T follicular helper cell (primary cell): Measurements from ENCODE around the gene GPC6.

Experiments
- DNase-seq: peaks from one replicate; pipeline ENCODE4 v3.0.0-alpha.2; 2020; ENCODE audit warnings: low read depth

The GPC6 gene

GRCh38 chr13:94413598-94413944 lies 1187.0 kb downstream of the GPC6 start:
- no peak for DNase-seq

GRCh38 chr13:94414141-94414540 lies 1187.5 kb downstream of the GPC6 start:
- no peak for DNase-seq

- no peak for DNase-seq
These were observed 1188.1 kb downstream of the GPC6 start for GRCh38 chr13:94414708-94415107.

GRCh38 chr13:94415500-94416237 lies 1189.1 kb downstream of the GPC6 start:
- DNase-seq, result no peak

GRCh38 chr13:94416454-94417080 lies 1190.0 kb downstream of the GPC6 start:
- no peak for DNase-seq

- no peak for DNase-seq
These were observed 1190.7 kb downstream of the GPC6 start for GRCh38 chr13:94417294-94417693.

GRCh38 chr13:94419304-94419924 lies 1192.8 kb downstream of the GPC6 start:
- no peak for DNase-seq

- no peak for DNase-seq
These were observed 1193.3 kb downstream of the GPC6 start for GRCh38 chr13:94419925-94420305.

GRCh38 chr13:94427313-94427953 lies 1200.8 kb downstream of the GPC6 start:
- DNase-seq, result no peak

GRCh38 chr13:94431574-94431973 lies 1205.0 kb downstream of the GPC6 start:
- DNase-seq, result no peak

GRCh38 chr13:94431987-94432386 lies 1205.4 kb downstream of the GPC6 start:
- no peak for DNase-seq

GRCh38 chr13:94433055-94433961 lies 1206.7 kb downstream of the GPC6 start:
- no peak for DNase-seq

- DNase-seq, result no peak
These were observed 1209.1 kb downstream of the GPC6 start for GRCh38 chr13:94435604-94436226.

GRCh38 chr13:94444826-94445225 lies 1218.2 kb downstream of the GPC6 start:
- no peak for DNase-seq

- DNase-seq, result no peak
These were observed 1227.7 kb downstream of the GPC6 start for GRCh38 chr13:94454334-94454733.

GRCh38 chr13:94454906-94455305 lies 1228.3 kb downstream of the GPC6 start:
- DNase-seq, result no peak

GRCh38 chr13:94455414-94455813 lies 1228.8 kb downstream of the GPC6 start:
- no peak for DNase-seq
